Osteoblast (primary cell): ENCODE measurements around the gene FAM13C. TPM values are rescaled to one million over a fixed set of nuclear protein-coding genes. Genes with fewer than 3 reads are reported as not detected.

ENCODE experiments used
- DNase-seq: peaks from one replicate; pipeline ENCODE4 v3.0.0; 2011; ENCODE audit warnings: low spot score, mixed read lengths; ENCODE audit not compliant: insufficient read length; ENCODE audit errors: missing footprints
- H2AFZ ChIP-seq: 2 replicates; pipeline ENCODE4 v1.6.0; 2011; ENCODE audit warnings: mild to moderate bottlenecking, low read length
- H3K27ac ChIP-seq: 2 replicates; pipeline ENCODE4 v1.5.1; 2011; ENCODE audit warnings: mild to moderate bottlenecking, low read depth, low read length, moderate library complexity
- H3K27me3 ChIP-seq: 2 replicates; pipeline ENCODE4 v1.6.0; 2012; ENCODE audit warnings: mild to moderate bottlenecking, control low read depth, inconsistent platforms, low read length, moderate library complexity; ENCODE audit not compliant: insufficient read depth
- H3K36me3 ChIP-seq: 2 replicates; pipeline ENCODE4 v1.5.1; 2011; ENCODE audit warnings: mild to moderate bottlenecking, low read length, control low read depth, moderate library complexity; ENCODE audit not compliant: insufficient read depth
- H3K4me1 ChIP-seq: 2 replicates; pipeline ENCODE4 v1.5.1; 2011; ENCODE audit warnings: mild to moderate bottlenecking, low read length, control low read depth, moderate library complexity; ENCODE audit not compliant: insufficient read depth
- H3K4me2 ChIP-seq: 2 replicates; pipeline ENCODE4 v1.6.0; 2011; ENCODE audit warnings: mild to moderate bottlenecking, low read length; ENCODE audit not compliant: insufficient read depth
- H3K4me3 ChIP-seq: fragments of 200-600 bp; sonication (generic); 3 replicates; pipeline ENCODE4 v1.5.1; 2012; ENCODE audit warnings: mild to moderate bottlenecking, low read length, inconsistent platforms; ENCODE audit not compliant: insufficient read depth
- H3K79me2 ChIP-seq: 2 replicates; pipeline ENCODE4 v1.6.0; 2012; ENCODE audit warnings: mild to moderate bottlenecking, low read length, control low read depth, inconsistent platforms; ENCODE audit not compliant: insufficient read depth
- H3K9me3 ChIP-seq: 2 replicates; pipeline ENCODE4 v1.5.1; 2011; ENCODE audit warnings: low read depth, low read length, control low read depth
- H4K20me1 ChIP-seq: 2 replicates; pipeline ENCODE4 v1.6.0; 2012; ENCODE audit warnings: mild to moderate bottlenecking, low read length, control low read depth; ENCODE audit not compliant: insufficient read depth
- CTCF ChIP-seq: IDR thresholded peaks from 2 replicates; pipeline ENCODE4 v1.5.1; 2011; ENCODE audit warnings: mild to moderate bottlenecking, low read depth, low read length, moderate library complexity; ENCODE audit errors: extremely low read depth
- total RNA-seq: library from RNA; depleted of rRNA; stranded (reverse); fragments of >200 nt; gene quantifications from 2 replicates; pipeline ENCODE4 v1.2.3, GENCODE V29; 2012

FAM13C gene
- total RNA-seq, 1 donor: 6.5 TPM

- no peak overlapping the region for H3K27ac ChIP-seq
- TF ChIP-seq CTCF: no peak
- no peaks in the 10 kb centered on the region for H3K4me1 ChIP-seq
- H3K79me2 ChIP-seq: no peaks in the 10 kb centered on the region
- no peak overlapping the region for H2AFZ ChIP-seq
- H3K9me3 ChIP-seq: no peaks in the 10 kb centered on the region
- H3K4me3 ChIP-seq: no peak overlapping the region
- no peaks in the 10 kb centered on the region for H3K27me3 ChIP-seq
- no peaks in the 10 kb centered on the region for H3K36me3 ChIP-seq
- H3K4me2 ChIP-seq: no peak overlapping the region
- no peak for DNase-seq
- no peaks in the 10 kb centered on the region for H4K20me1 ChIP-seq
These were observed 48.1 kb downstream of the FAM13C start for GRCh38 chr10:59314268-59314667.

GRCh38 chr10:59312247-59312646 is 50.1 kb downstream of the FAM13C start:
- Histone ChIP-seq H3K27ac (no peak overlapping the region), H2AFZ (no peak overlapping the region), H3K9me3 (no peaks in the 10 kb centered on the region), H3K4me2 (no peak overlapping the region), H3K4me1 (no peaks in the 10 kb centered on the region), H3K36me3 (no peaks in the 10 kb centered on the region), H3K27me3 (no peaks in the 10 kb centered on the region), H4K20me1 (no peaks in the 10 kb centered on the region), H3K79me2 (no peaks in the 10 kb centered on the region), H3K4me3 (no peak overlapping the region)
- no peak for DNase-seq
- TF ChIP-seq CTCF: no peak

GRCh38 chr10:59311025-59311424 is 51.3 kb downstream of the FAM13C start:
- Histone ChIP-seq H3K4me1 (no peaks in the 10 kb centered on the region), H3K4me3 (no peak overlapping the region), H3K27ac (no peak overlapping the region), H3K4me2 (no peak overlapping the region), H2AFZ (no peak overlapping the region), H4K20me1 (no peaks in the 10 kb centered on the region), H3K9me3 (no peaks in the 10 kb centered on the region), H3K79me2 (no peaks in the 10 kb centered on the region), H3K36me3 (no peaks in the 10 kb centered on the region), H3K27me3 (no peaks in the 10 kb centered on the region)
- DNase-seq: no peak
- no peak for TF ChIP-seq CTCF

- Histone ChIP-seq H3K27ac (no peak overlapping the region), H3K4me1 (no peaks in the 10 kb centered on the region), H3K27me3 (no peaks in the 10 kb centered on the region), H3K9me3 (no peaks in the 10 kb centered on the region), H3K36me3 (no peaks in the 10 kb centered on the region), H3K4me2 (no peak overlapping the region), H2AFZ (no peak overlapping the region), H3K79me2 (no peaks in the 10 kb centered on the region), H3K4me3 (no peak overlapping the region), H4K20me1 (no peaks in the 10 kb centered on the region)
- DNase-seq: no peak
- no peak for TF ChIP-seq CTCF
These were observed 51.9 kb downstream of the FAM13C start for GRCh38 chr10:59310324-59310914.
